Esophagus squamous epithelium (tissue), 5 donors: Measurements from ENCODE around the gene CDK2. TPM values are rescaled to one million over a fixed set of nuclear protein-coding genes. Genes with fewer than 3 reads are reported as not detected.

Source experiments
- DNase-seq: peaks from one replicate; lab custom pipeline; 2025; lab: John Stamatoyannopoulos, UW
- H3K27ac ChIP-seq, 4 donors: fragments of 200-600 bp; sonication (generic); one replicate each; pipeline ENCODE4 v1.5.1; 2016 to 2019; ENCODE audit warnings: mild to moderate bottlenecking in 1 of 4
- H3K27me3 ChIP-seq, 4 donors: fragments of 200-600 bp; sonication (generic); 1 replicate in 3 of 4; 2 replicates in 1 of 4; pipeline versions ENCODE4 v1.5.1 to v1.6.0; 2017 to 2021; ENCODE audit warnings: antibody characterized with exemption in 1 of 4
- H3K36me3 ChIP-seq, 3 donors: fragments of 200-600 bp; sonication (generic); one replicate each; pipeline ENCODE4 v1.5.1; 2016 to 2019
- H3K4me1 ChIP-seq, 3 donors: fragments of 200-600 bp; sonication (generic); one replicate each; pipeline ENCODE4 v1.5.1; 2017 to 2019
- H3K4me3 ChIP-seq, 4 donors: fragments of 200-600 bp; sonication (generic); 1 replicate in 3 of 4; 2 replicates in 1 of 4; pipeline ENCODE4 v1.5.1; 2016 to 2019; ENCODE audit warnings: mild to moderate bottlenecking in 2 of 4, moderate library complexity in 1 of 4
- H3K9me3 ChIP-seq, 3 donors: fragments of 200-600 bp; sonication (generic); one replicate each; pipeline ENCODE4 v1.5.1; 2016 to 2019
- CTCF ChIP-seq, 6 experiments: fragments of 450-650 bp in 4 of 6; fragments of 200-600 bp in 2 of 6; sonication (generic) in 2 of 6; IDR thresholded peaks; one replicate each; pipeline ENCODE4 v1.5.1; 2016 to 2019; ENCODE audit warnings: antibody characterized with exemption in 6 of 6, mild to moderate bottlenecking in 4 of 6, moderate library complexity in 4 of 6
- POLR2A ChIP-seq, 4 donors: fragments of 450-650 bp; IDR thresholded peaks; one replicate each; pipeline ENCODE4 v1.6.1; 2017; ENCODE audit warnings: antibody characterized with exemption in 4 of 4, mild to moderate bottlenecking in 4 of 4, moderate library complexity in 3 of 4
- WGBS, 2 donors: methylation state at CpG; one replicate each; pipeline ENCODE4 v1.1.5; 2018; 5-methylcytosine and 5-hydroxymethylcytosine counted together
- intact Hi-C: fragments of 100-400 bp; cut with DNase I; formaldehyde crosslinking; loops from one replicate; pipeline ENCODE4 v1.15.0; 2022
- total RNA-seq, 4 donors: library from RNA; depleted of rRNA; stranded (reverse); fragments of >200 nt; gene quantifications; one replicate each; pipeline ENCODE4 v1.1.0, GENCODE V29; 2016
- donor health status: DM: yes; HTN: yes; CAD: no.

Gene CDK2
- total RNA-seq, 4 donors from 2014 or later: 11.1 to 22.6 (median 17.0) TPM

GRCh38 chr12:55972456-55972855 is 5.8 kb downstream of the CDK2 start:
- TF ChIP-seq CTCF (IDR thresholded peaks at IDR 0.05) (no peak), POLR2A (IDR thresholded peaks at IDR 0.05) (no peak)
- H3K27ac ChIP-seq: peak overlapping the region; percentile 91 to 97 (median 96)
- intact Hi-C loops: no loop called here
- H3K27me3 ChIP-seq: no peaks in the 10 kb centered on the region
- H3K4me3 ChIP-seq: peak overlapping the region; percentile 44 to 75 (median 60)
- H3K36me3 ChIP-seq: peaks cover 0 to 44% (median 0%) of the 10 kb centered on the region in 3 donors
- H3K4me1 ChIP-seq: peaks cover 12 to 59% (median 40%) of the 10 kb centered on the region in 3 donors
- no peak for DNase-seq
- 24 to 27% methylated on average over 1 of the region's 1 CpG for WGBS, 2 donors
- H3K9me3 ChIP-seq: no peaks in the 10 kb centered on the region

GRCh38 chr12:55972911-55973598 is 6.4 kb downstream of the CDK2 start:
- no peak for DNase-seq
- intact Hi-C loops: no loop called here
- peaks cover 0 to 47% (median 0%) of the 10 kb centered on the region in 3 donors for H3K36me3 ChIP-seq
- H3K4me1 ChIP-seq: peaks cover 9 to 59% (median 40%) of the 10 kb centered on the region in 3 donors
- H3K27me3 ChIP-seq: no peaks in the 10 kb centered on the region
- H3K4me3 ChIP-seq: peak overlapping the region; percentile 44 to 75 (median 60)
- peak in 3 of 4 donors; percentile 22 to 83 (median 71) for TF ChIP-seq POLR2A (IDR thresholded peaks at IDR 0.05)
- TF ChIP-seq CTCF (IDR thresholded peaks at IDR 0.05): peak in 1 of 6 experiments; percentile 6
- 0% methylated on average over 16 to 18 of the region's 18 CpGs for WGBS, 2 donors
- H3K9me3 ChIP-seq: no peaks in the 10 kb centered on the region
- peak overlapping the region; percentile 91 to 97 (median 96) for H3K27ac ChIP-seq

- Histone ChIP-seq H3K27me3 (no peaks in the 10 kb centered on the region), H3K9me3 (no peaks in the 10 kb centered on the region), H3K36me3 (peaks cover 0 to 43% (median 0%) of the 10 kb centered on the region in 3 donors), H3K27ac (peak within 1 kb of the TSS; percentile 97 to 99 (median 98)), H3K4me1 (peaks cover 9 to 60% (median 39%) of the 10 kb centered on the region in 3 donors), H3K4me3 (peak within 1 kb of the TSS; percentile 77 to 99 (median 94))
- WGBS, 2 donors: 1 to 2% methylated on average over 18 to 21 of the region's 39 CpGs
- DNase-seq: peak; percentile 99
- TF ChIP-seq CTCF (IDR thresholded peaks at IDR 0.05) (peak in 5 of 6 experiments; percentile 21 to 91 (median 51)), POLR2A (IDR thresholded peaks at IDR 0.05) (peak in 3 of 4 donors; percentile 97 to 98 (median 98))
- intact Hi-C loops: no loop called here
Measured at GRCh38 chr12:55973599-55974307, 7.1 kb downstream of the CDK2 start, which contains the start of gene RAB5B. RAB5B (plus strand) TSS chr12:55974078; CDS start chr12:55986961, 12,883 bp downstream.

GRCh38 chr12:55974308-55974730 is 7.7 kb downstream of the CDK2 start:
- Histone ChIP-seq H3K27me3 (no peaks in the 10 kb centered on the region), H3K4me1 (peaks cover 9 to 66% (median 44%) of the 10 kb centered on the region in 3 donors), H3K27ac (peak overlapping the region; percentile 96 to 99 (median 98)), H3K9me3 (no peaks in the 10 kb centered on the region), H3K4me3 (peak overlapping the region; percentile 77 to 99 (median 94)), H3K36me3 (peaks cover 0 to 43% (median 0%) of the 10 kb centered on the region in 3 donors)
- intact Hi-C loops: no loop called here
- TF ChIP-seq POLR2A (IDR thresholded peaks at IDR 0.05): no peak
- no peak for TF ChIP-seq CTCF (IDR thresholded peaks at IDR 0.05)
- WGBS, 2 donors: 1 to 2% methylated on average over 14 to 15 of the region's 15 CpGs
- no peak for DNase-seq
